ENCODE measurements around the gene MYF6. TPM values are rescaled to one million over a fixed set of nuclear protein-coding genes. Genes with fewer than 3 reads are reported as not detected.
"Not testable (repeated sequence)": the region's sequence is repeated elsewhere in the genome, so short reads cannot be mapped to it uniquely, and the experiment has no call there.

Gene MYF6
- 0.09 TPM for total RNA-seq
- polyA plus RNA-seq = 0.71 TPM
- long read RNA-seq, donor 1 = 0 reads
- long read RNA-seq, donor 2 = 0 reads
- long read RNA-seq, donor 3 = 0 reads
- long read RNA-seq, donor 4 = 0 reads
- long read RNA-seq, donor 5 = 0 reads
- long read RNA-seq, donor 6 = 0 reads
- long read RNA-seq, donor 7 = 0 reads
- long read RNA-seq, donor 8 = 0 reads
- long read RNA-seq, donor 9 = 0 reads
- long read RNA-seq, donor 10 = 0 reads

- no peak within 1 kb of the TSS for H3K27ac ChIP-seq (ENCODE audit: low read depth in 1 of 2, low read length in 1 of 2)
- 64% methylated on average over 4 of the region's 4 CpGs for WGBS
- peaks cover 0 to 2% of the 10 kb centered on the region in 2 donors for H3K9me3 ChIP-seq (ENCODE audit: control insufficient read depth in 2 of 2, insufficient read depth in 1 of 2, low read length in 1 of 2)
- no peaks in the 10 kb centered on the region for H3K4me1 ChIP-seq (ENCODE audit: control insufficient read depth in 2 of 2, insufficient read depth in 2 of 2, low read length in 2 of 2)
- H3K36me3 ChIP-seq (ENCODE audit: control insufficient read depth in 2 of 2, insufficient read depth in 2 of 2, low read length in 1 of 2) = no peaks in the 10 kb centered on the region
- peaks cover 16 to 36% of the 10 kb centered on the region in 2 donors for H3K27me3 ChIP-seq (ENCODE audit: control insufficient read depth in 2 of 2, insufficient read depth in 1 of 2, low read length in 1 of 2)
- no peak within 1 kb of the TSS for H3K4me3 ChIP-seq (ENCODE audit: low read length in 2 of 2)
- no peak for DNase-seq (ENCODE audit: low read depth in 6 of 9, low spot score in 9 of 9)
Measured at GRCh38 chr12:80707126-80707829, at the start of gene MYF6. Gene MYF6, plus strand, starts transcription at chr12:80707634. Its CDS starts 86 bp downstream, at chr12:80707720.

- no peak overlapping the region for H3K4me3 ChIP-seq (ENCODE audit: low read length in 2 of 2)
- WGBS = 86% methylated on average over 5 of the region's 5 CpGs
- H3K36me3 ChIP-seq (ENCODE audit: control insufficient read depth in 2 of 2, insufficient read depth in 2 of 2, low read length in 1 of 2) = no peaks in the 10 kb centered on the region
- no peaks in the 10 kb centered on the region for H3K4me1 ChIP-seq (ENCODE audit: control insufficient read depth in 2 of 2, insufficient read depth in 2 of 2, low read length in 2 of 2)
- no peaks in the 10 kb centered on the region for H3K9me3 ChIP-seq (ENCODE audit: control insufficient read depth in 2 of 2, insufficient read depth in 1 of 2, low read length in 1 of 2)
- H3K27me3 ChIP-seq (ENCODE audit: control insufficient read depth in 2 of 2, insufficient read depth in 1 of 2, low read length in 1 of 2) = no peaks in the 10 kb centered on the region
- no peak overlapping the region for H3K27ac ChIP-seq (ENCODE audit: low read depth in 1 of 2, low read length in 1 of 2)
- no peak for DNase-seq (ENCODE audit: low read depth in 6 of 9, low spot score in 9 of 9)
Measured at GRCh38 chr12:80659512-80660063, 47.8 kb upstream of the MYF6 start.

GRCh38 chr12:80662586-80662985 is 44.8 kb upstream of the MYF6 start:
- Histone ChIP-seq H3K27ac (ENCODE audit: low read depth in 1 of 2, low read length in 1 of 2) (no peak overlapping the region), H3K4me1 (ENCODE audit: control insufficient read depth in 2 of 2, insufficient read depth in 2 of 2, low read length in 2 of 2) (no peaks in the 10 kb centered on the region), H3K36me3 (ENCODE audit: control insufficient read depth in 2 of 2, insufficient read depth in 2 of 2, low read length in 1 of 2) (no peaks in the 10 kb centered on the region), H3K27me3 (ENCODE audit: control insufficient read depth in 2 of 2, insufficient read depth in 1 of 2, low read length in 1 of 2) (no peaks in the 10 kb centered on the region), H3K9me3 (ENCODE audit: control insufficient read depth in 2 of 2, insufficient read depth in 1 of 2, low read length in 1 of 2) (no peaks in the 10 kb centered on the region), H3K4me3 (ENCODE audit: low read length in 2 of 2) (no peak overlapping the region)
- no peak for DNase-seq (ENCODE audit: low read depth in 6 of 9, low spot score in 9 of 9)

GRCh38 chr12:80670214-80670613 is 37.2 kb upstream of the MYF6 start:
- Histone ChIP-seq H3K9me3 (ENCODE audit: control insufficient read depth in 2 of 2, insufficient read depth in 1 of 2, low read length in 1 of 2) (no peaks in the 10 kb centered on the region), H3K4me3 (ENCODE audit: low read length in 2 of 2) (no peak overlapping the region), H3K36me3 (ENCODE audit: control insufficient read depth in 2 of 2, insufficient read depth in 2 of 2, low read length in 1 of 2) (no peaks in the 10 kb centered on the region), H3K4me1 (ENCODE audit: control insufficient read depth in 2 of 2, insufficient read depth in 2 of 2, low read length in 2 of 2) (no peaks in the 10 kb centered on the region), H3K27ac (ENCODE audit: low read depth in 1 of 2, low read length in 1 of 2) (no peak overlapping the region), H3K27me3 (ENCODE audit: control insufficient read depth in 2 of 2, insufficient read depth in 1 of 2, low read length in 1 of 2) (no peaks in the 10 kb centered on the region)
- DNase-seq (ENCODE audit: low read depth in 6 of 9, low spot score in 9 of 9) = no peak
- 74% methylated on average over 5 of the region's 5 CpGs for WGBS

- WGBS = 96% methylated on average over 13 of the region's 13 CpGs
- not testable (repeated sequence) for H3K27ac ChIP-seq (ENCODE audit: low read depth in 1 of 2, low read length in 1 of 2); H3K9me3 ChIP-seq (ENCODE audit: control insufficient read depth in 2 of 2, insufficient read depth in 1 of 2, low read length in 1 of 2); H3K4me1 ChIP-seq (ENCODE audit: control insufficient read depth in 2 of 2, insufficient read depth in 2 of 2, low read length in 2 of 2); DNase-seq (ENCODE audit: low read depth in 6 of 9, low spot score in 9 of 9); H3K4me3 ChIP-seq (ENCODE audit: low read length in 2 of 2); H3K27me3 ChIP-seq (ENCODE audit: control insufficient read depth in 2 of 2, insufficient read depth in 1 of 2, low read length in 1 of 2); H3K36me3 ChIP-seq (ENCODE audit: control insufficient read depth in 2 of 2, insufficient read depth in 2 of 2, low read length in 1 of 2)
Measured at GRCh38 chr12:80676042-80676636, 31.3 kb upstream of the MYF6 start.

- Histone ChIP-seq H3K9me3 (ENCODE audit: control insufficient read depth in 2 of 2, insufficient read depth in 1 of 2, low read length in 1 of 2) (no peaks in the 10 kb centered on the region), H3K4me1 (ENCODE audit: control insufficient read depth in 2 of 2, insufficient read depth in 2 of 2, low read length in 2 of 2) (no peaks in the 10 kb centered on the region), H3K4me3 (ENCODE audit: low read length in 2 of 2) (no peak overlapping the region), H3K36me3 (ENCODE audit: control insufficient read depth in 2 of 2, insufficient read depth in 2 of 2, low read length in 1 of 2) (no peaks in the 10 kb centered on the region), H3K27ac (ENCODE audit: low read depth in 1 of 2, low read length in 1 of 2) (no peak overlapping the region), H3K27me3 (ENCODE audit: control insufficient read depth in 2 of 2, insufficient read depth in 1 of 2, low read length in 1 of 2) (no peaks in the 10 kb centered on the region)
- 90% methylated on average over 1 of the region's 1 CpG for WGBS
- no peak for DNase-seq (ENCODE audit: low read depth in 6 of 9, low spot score in 9 of 9)
Measured at GRCh38 chr12:80676856-80677255, 30.6 kb upstream of the MYF6 start.

- no peaks in the 10 kb centered on the region for H3K9me3 ChIP-seq (ENCODE audit: control insufficient read depth in 2 of 2, insufficient read depth in 1 of 2, low read length in 1 of 2)
- H3K4me3 ChIP-seq (ENCODE audit: low read length in 2 of 2) = no peak overlapping the region
- no peaks in the 10 kb centered on the region for H3K27me3 ChIP-seq (ENCODE audit: control insufficient read depth in 2 of 2, insufficient read depth in 1 of 2, low read length in 1 of 2)
- H3K4me1 ChIP-seq (ENCODE audit: control insufficient read depth in 2 of 2, insufficient read depth in 2 of 2, low read length in 2 of 2) = no peaks in the 10 kb centered on the region
- H3K27ac ChIP-seq (ENCODE audit: low read depth in 1 of 2, low read length in 1 of 2) = no peak overlapping the region
- DNase-seq (ENCODE audit: low read depth in 6 of 9, low spot score in 9 of 9) = no peak
- H3K36me3 ChIP-seq (ENCODE audit: control insufficient read depth in 2 of 2, insufficient read depth in 2 of 2, low read length in 1 of 2) = no peaks in the 10 kb centered on the region
- WGBS = 94% methylated on average over 1 of the region's 1 CpG
Measured at GRCh38 chr12:80677994-80678393, 29.4 kb upstream of the MYF6 start.

- no peaks in the 10 kb centered on the region for H3K4me1 ChIP-seq (ENCODE audit: control insufficient read depth in 2 of 2, insufficient read depth in 2 of 2, low read length in 2 of 2)
- H3K36me3 ChIP-seq (ENCODE audit: control insufficient read depth in 2 of 2, insufficient read depth in 2 of 2, low read length in 1 of 2) = no peaks in the 10 kb centered on the region
- H3K27me3 ChIP-seq (ENCODE audit: control insufficient read depth in 2 of 2, insufficient read depth in 1 of 2, low read length in 1 of 2) = no peaks in the 10 kb centered on the region
- WGBS = 96% methylated on average over 3 of the region's 3 CpGs
- no peak overlapping the region for H3K4me3 ChIP-seq (ENCODE audit: low read length in 2 of 2)
- H3K27ac ChIP-seq (ENCODE audit: low read depth in 1 of 2, low read length in 1 of 2) = no peak overlapping the region
- DNase-seq (ENCODE audit: low read depth in 6 of 9, low spot score in 9 of 9) = no peak
- no peaks in the 10 kb centered on the region for H3K9me3 ChIP-seq (ENCODE audit: control insufficient read depth in 2 of 2, insufficient read depth in 1 of 2, low read length in 1 of 2)
Measured at GRCh38 chr12:80679346-80680131, 27.9 kb upstream of the MYF6 start.

GRCh38 chr12:80681287-80681686 is 26.1 kb upstream of the MYF6 start:
- Histone ChIP-seq H3K36me3 (ENCODE audit: control insufficient read depth in 2 of 2, insufficient read depth in 2 of 2, low read length in 1 of 2) (no peaks in the 10 kb centered on the region), H3K4me3 (ENCODE audit: low read length in 2 of 2) (no peak overlapping the region), H3K9me3 (ENCODE audit: control insufficient read depth in 2 of 2, insufficient read depth in 1 of 2, low read length in 1 of 2) (no peaks in the 10 kb centered on the region), H3K27me3 (ENCODE audit: control insufficient read depth in 2 of 2, insufficient read depth in 1 of 2, low read length in 1 of 2) (no peaks in the 10 kb centered on the region), H3K4me1 (ENCODE audit: control insufficient read depth in 2 of 2, insufficient read depth in 2 of 2, low read length in 2 of 2) (no peaks in the 10 kb centered on the region), H3K27ac (ENCODE audit: low read depth in 1 of 2, low read length in 1 of 2) (no peak overlapping the region)
- 85% methylated on average over 2 of the region's 2 CpGs for WGBS
- no peak for DNase-seq (ENCODE audit: low read depth in 6 of 9, low spot score in 9 of 9)

All from thymus (tissue), 14 donors.